IMR-90 (cell line): ENCODE measurements around the gene TFEB. TPM values are rescaled to one million over a fixed set of nuclear protein-coding genes. Genes with fewer than 3 reads are reported as not detected.

Source experiments
- ATAC-seq: fragments of 200-7000 bp; cut with Tn5 transposase; 2 replicates; pipeline ENCODE4 v1.9.1; 2020; ENCODE audit warnings: low read depth, mild to moderate bottlenecking, moderate library complexity
- BruUV-seq: library from RNA; stranded (reverse); fragments of 400-500 nt; replicated peaks from 2 replicates; lab custom pipeline; 2021; lab: Mats Ljungman, UMichigan
- CTCF ChIA-PET: fragments of 300-600 bp; formaldehyde crosslinking; extraction: SDS; loops from one replicate; lab custom pipeline; 2021; ENCODE audit warnings: antibody characterized with exemption; lab: Yijun Ruan, JAX
- POLR2A ChIA-PET: fragments of 300-600 bp; sonication (Branson Sonifier 250); formaldehyde crosslinking; loops from one replicate; lab custom pipeline; 2022; ENCODE audit warnings: antibody characterized with exemption; ENCODE audit not compliant: unreplicated experiment; lab: Charles Lee
- DNase-seq: peaks from one replicate; pipeline ENCODE4 v3.0.0; 2013
- H2AFZ ChIP-seq: replicated peaks from 2 replicates; pipeline ENCODE3; 2013; ENCODE audit warnings: low read length, mild to moderate bottlenecking; ENCODE audit not compliant: poor library complexity
- H2AK5ac ChIP-seq: 2 replicates; pipeline ENCODE4 v1.6.1; 2013; ENCODE audit warnings: low read depth, low read length, inconsistent platforms
- H2AK9ac ChIP-seq: replicated peaks from 2 replicates; pipeline ENCODE3; 2013; ENCODE audit warnings: mild to moderate bottlenecking, low read depth, low read length, moderate library complexity; ENCODE audit not compliant: poor library complexity
- H2BK120ac ChIP-seq: 2 replicates; pipeline ENCODE4 v1.6.1; 2013; ENCODE audit warnings: low read depth, low read length, inconsistent platforms
- H2BK15ac ChIP-seq: 3 replicates; pipeline ENCODE4 v1.6.1; 2013; ENCODE audit warnings: low read depth, low read length, inconsistent platforms
- H2BK20ac ChIP-seq: 2 replicates; pipeline ENCODE4 v1.6.1; 2013; ENCODE audit warnings: low read depth, mild to moderate bottlenecking, inconsistent platforms, low read length, moderate library complexity
- H2BK5ac ChIP-seq: 2 replicates; pipeline ENCODE4 v1.6.1; 2013; ENCODE audit warnings: mild to moderate bottlenecking, low read depth, low read length, inconsistent platforms; ENCODE audit not compliant: poor library complexity, severe bottlenecking
- H3K14ac ChIP-seq: replicated peaks from 2 replicates; pipeline ENCODE4 v1.6.1; 2013; ENCODE audit warnings: low read depth, low read length, inconsistent platforms
- H3K18ac ChIP-seq: 2 replicates; pipeline ENCODE4 v1.6.1; 2013; ENCODE audit warnings: low read depth, low read length, control low read depth
- H3K23ac ChIP-seq: 2 replicates; pipeline ENCODE4 v1.6.1; 2013; ENCODE audit warnings: low read depth, low read length, inconsistent platforms
- H3K27ac ChIP-seq: 2 replicates; pipeline ENCODE4 v1.5.1; 2013; ENCODE audit warnings: mild to moderate bottlenecking, control low read depth, low read length; ENCODE audit not compliant: insufficient read depth
- H3K27me3 ChIP-seq: 2 replicates; pipeline ENCODE4 v1.6.1; 2013; ENCODE audit warnings: low read length; ENCODE audit not compliant: control insufficient read depth, insufficient read depth
- H3K36me3 ChIP-seq: 2 replicates; pipeline ENCODE4 v1.6.1; 2013; ENCODE audit warnings: low read length, mixed read lengths; ENCODE audit not compliant: control insufficient read depth, insufficient read depth
- H3K4ac ChIP-seq: 2 replicates; pipeline ENCODE4 v1.6.1; 2013; ENCODE audit warnings: low read depth, low read length, inconsistent platforms
- H3K4me1 ChIP-seq: 2 replicates; pipeline ENCODE4 v1.6.1; 2013; ENCODE audit warnings: low read length, mixed read lengths; ENCODE audit not compliant: control insufficient read depth, insufficient read depth
- H3K4me2 ChIP-seq: 2 replicates; pipeline ENCODE4 v1.6.1; 2013; ENCODE audit warnings: low read depth, mild to moderate bottlenecking, control low read depth, low read length, moderate library complexity
- H3K4me3 ChIP-seq: 2 replicates; pipeline ENCODE4 v1.5.1; 2013; ENCODE audit warnings: low read depth, mild to moderate bottlenecking, control low read depth, low read length, moderate library complexity; ENCODE audit not compliant: insufficient read depth
- H3K56ac ChIP-seq: 2 replicates; pipeline ENCODE4 v1.6.1; 2013; ENCODE audit warnings: low read length, inconsistent platforms; ENCODE audit not compliant: insufficient read depth; ENCODE audit errors: extremely low read depth
- H3K79me1 ChIP-seq, 2 experiments: 2 replicates each; pipeline ENCODE4 v1.6.1; 2013; ENCODE audit warnings: low read length in 2 of 2, inconsistent platforms in 1 of 2, low read depth in 1 of 2
- H3K9ac ChIP-seq: 2 replicates; pipeline ENCODE4 v1.6.1; 2013; ENCODE audit warnings: low read depth, low read length, control low read depth
- H3K9me1 ChIP-seq: 2 replicates; pipeline ENCODE4 v1.6.1; 2013; ENCODE audit warnings: low read length, inconsistent platforms; ENCODE audit not compliant: insufficient read depth
- H3K9me3 ChIP-seq: 2 replicates; pipeline ENCODE4 v1.6.1; 2013; ENCODE audit warnings: low read length; ENCODE audit not compliant: control insufficient read depth, insufficient read depth
- H4K20me1 ChIP-seq: 2 replicates; pipeline ENCODE4 v1.6.1; 2013; ENCODE audit warnings: low read length, inconsistent platforms; ENCODE audit not compliant: insufficient read depth
- H4K5ac ChIP-seq: 2 replicates; pipeline ENCODE4 v1.6.1; 2013; ENCODE audit warnings: mild to moderate bottlenecking, low read depth, low read length, control low read depth
- H4K8ac ChIP-seq, 2 experiments: 2 replicates each; pipeline ENCODE4 v1.6.1; 2013; ENCODE audit warnings: low read depth in 2 of 2, low read length in 2 of 2, control low read depth in 1 of 2, inconsistent platforms in 1 of 2
- H4K91ac ChIP-seq: 2 replicates; pipeline ENCODE4 v1.6.1; 2013; ENCODE audit warnings: low read depth, low read length, inconsistent platforms; ENCODE audit not compliant: insufficient read depth
- CEBPB ChIP-seq: IDR thresholded peaks from 2 replicates; pipeline ENCODE4 v1.6.1; 2012; ENCODE audit warnings: low read depth, low read length, improper control_type of control experiment
- MXI1 ChIP-seq: IDR thresholded peaks from 2 replicates; pipeline ENCODE4 v1.6.1; 2012; ENCODE audit warnings: low read depth, mild to moderate bottlenecking, low read length, moderate library complexity, borderline replicate concordance
- POLR2A ChIP-seq: IDR thresholded peaks from 2 replicates; pipeline ENCODE4 v1.6.1; 2012; ENCODE audit warnings: mild to moderate bottlenecking, low read depth, low read length
- WGBS, 2 experiments: methylation state at CpG; one replicate each; pipeline versions ENCODE4 v1.1.5 to v1.1.7; 2013; ENCODE audit warnings: missing lambda C conversion rate in 2 of 2; ENCODE audit not compliant: insufficient read length in 1 of 2; ENCODE audit errors: extremely low coverage in 2 of 2; 5-methylcytosine and 5-hydroxymethylcytosine counted together
- dilution Hi-C: fragments of 300-500 bp; cut with HindIII; formaldehyde crosslinking; loops from one replicate; pipeline ENCODE4 v1.14.3; 2018; ENCODE audit warnings: low sequenced_read_pairs; ENCODE audit not compliant: unreplicated experiment
- in situ Hi-C: fragments of 300-500 bp; cut with MboI; formaldehyde crosslinking; loops from 3 replicates; pipeline ENCODE4 v1.14.3; 2019; ENCODE audit warnings: low sequenced_read_pairs, inconsistent platforms, mixed read lengths
- intact Hi-C: fragments of 100-400 bp; cut with micrococcal nuclease; formaldehyde crosslinking; loops from 2 replicates; pipeline ENCODE4 v1.10.0; 2022
- polyA plus RNA-seq, 3 experiments: library from polyadenylated mRNA; depleted of rRNA; stranded (reverse); fragments of >200 nt; gene quantifications; 2 replicates each; pipeline ENCODE4 v1.2.3, GENCODE V29; 2012; ENCODE audit warnings: low replicate concordance in 1 of 3
- total RNA-seq: library from RNA; depleted of rRNA; stranded (reverse); fragments of >200 nt; gene quantifications from 2 replicates; pipeline ENCODE4 v1.2.3, GENCODE V29; 2012
- TF ChIP-seq, protein P1 (sequence below): conservative IDR thresholded peaks from 2 replicates; pipeline ENCODE4 v1.5.1; 2012; ENCODE audit warnings: mild to moderate bottlenecking, low read depth, low read length, improper control_type of control experiment

TFEB gene
- total and polyA plus RNA-seq, 2 of the 4 experiments (the other 2 are of a cell fraction): 4.5 to 4.9 TPM

DNA sequence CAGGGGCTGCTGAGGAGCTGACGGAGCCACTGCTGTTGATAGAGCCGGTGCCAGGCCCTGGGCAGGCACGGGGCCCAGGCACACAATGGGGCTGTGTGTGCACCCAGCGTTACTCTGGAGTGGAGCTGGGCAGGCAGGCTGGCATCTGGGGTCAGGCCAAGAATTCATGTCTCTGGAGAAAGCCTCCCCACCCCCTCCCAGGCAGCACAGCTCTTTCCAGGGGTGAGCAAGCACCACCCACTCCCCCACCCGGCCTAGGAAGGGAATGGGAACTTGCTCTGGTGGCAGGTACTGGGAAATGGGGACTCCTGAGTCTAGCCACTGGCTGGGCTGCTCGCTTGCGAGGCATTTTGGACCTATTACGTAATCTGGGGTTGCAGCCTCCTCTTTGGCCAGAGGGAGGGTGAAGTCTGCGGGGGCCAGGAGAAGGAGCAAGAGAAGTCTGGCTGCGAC, 22.7 kb downstream of the TFEB start:
- no peak overlapping the region for H3K4me2 ChIP-seq
- intact Hi-C loops: no loop called here

More for the DNA sequence above, 22.7 kb downstream of the TFEB start:
- Histone ChIP-seq H3K9ac (no peak overlapping the region), H3K79me1 (peaks cover 0 to 5% of the 10 kb centered on the region in 2 experiments; a peak in 2 of 4 replicates), H4K8ac (no peak overlapping the region), H3K4me3 (no peak overlapping the region), H2BK5ac (no peak overlapping the region), H3K18ac (no peak overlapping the region), H3K27ac (no peak overlapping the region), H3K27me3 (no peaks in the 10 kb centered on the region), H2BK120ac (no peak overlapping the region), H3K4ac (no peak overlapping the region), H3K9me3 (no peaks in the 10 kb centered on the region), H3K56ac (no peak overlapping the region), H3K14ac (no peak overlapping the region), H4K91ac (no peak overlapping the region), H2AK5ac (no peak overlapping the region), H3K23ac (no peak overlapping the region), H2BK15ac (no peak overlapping the region), H3K4me1 (peaks cover 23% of the 10 kb centered on the region), H4K20me1 (peaks cover 8% of the 10 kb centered on the region; the same call in 1 of the 2 replicates), H2AK9ac (peak overlapping the region; percentile 65), H4K5ac (no peak overlapping the region), H2AFZ (peak overlapping the region; percentile 58), H3K9me1 (peaks cover 11% of the 10 kb centered on the region), H3K36me3 (no peaks in the 10 kb centered on the region), H2BK20ac (no peak overlapping the region)
- in situ Hi-C loops (no loop called here), dilution Hi-C loops (no loop called here)
- ATAC-seq (peak; percentile 64), DNase-seq (no peak)
- CTCF ChIA-PET: no interaction called here
- no TSS peak for BruUV-seq
- WGBS, 2 experiments: no CpG with 5 or more reads among the region's 10 CpGs
- TF ChIP-seq CEBPB: peak; percentile 90
- no peak for TF ChIP-seq MXI1
- TF ChIP-seq, protein P1, sequence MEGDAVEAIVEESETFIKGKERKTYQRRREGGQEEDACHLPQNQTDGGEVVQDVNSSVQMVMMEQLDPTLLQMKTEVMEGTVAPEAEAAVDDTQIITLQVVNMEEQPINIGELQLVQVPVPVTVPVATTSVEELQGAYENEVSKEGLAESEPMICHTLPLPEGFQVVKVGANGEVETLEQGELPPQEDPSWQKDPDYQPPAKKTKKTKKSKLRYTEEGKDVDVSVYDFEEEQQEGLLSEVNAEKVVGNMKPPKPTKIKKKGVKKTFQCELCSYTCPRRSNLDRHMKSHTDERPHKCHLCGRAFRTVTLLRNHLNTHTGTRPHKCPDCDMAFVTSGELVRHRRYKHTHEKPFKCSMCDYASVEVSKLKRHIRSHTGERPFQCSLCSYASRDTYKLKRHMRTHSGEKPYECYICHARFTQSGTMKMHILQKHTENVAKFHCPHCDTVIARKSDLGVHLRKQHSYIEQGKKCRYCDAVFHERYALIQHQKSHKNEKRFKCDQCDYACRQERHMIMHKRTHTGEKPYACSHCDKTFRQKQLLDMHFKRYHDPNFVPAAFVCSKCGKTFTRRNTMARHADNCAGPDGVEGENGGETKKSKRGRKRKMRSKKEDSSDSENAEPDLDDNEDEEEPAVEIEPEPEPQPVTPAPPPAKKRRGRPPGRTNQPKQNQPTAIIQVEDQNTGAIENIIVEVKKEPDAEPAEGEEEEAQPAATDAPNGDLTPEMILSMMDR: no peak
- TF ChIP-seq POLR2A: no peak
- POLR2A ChIA-PET: interaction anchor here (0.6 kb wide), 1 partner anchor 227 kb away, joined by 4 read pairs; no protein-coding TSS in a partner anchor
